SU-DHL-6 (cell line): ENCODE data around the gene CCDC110.

Source experiments
- EZH2phosphoT487 ChIP-seq: fragments of 200-600 bp; sonication (generic), shearing (Covaris generic); conservative IDR thresholded peaks from 2 replicates; pipeline ENCODE4 v1.6.1; 2018; ENCODE audit warnings: mild to moderate bottlenecking, antibody characterized with exemption, low read length, moderate library complexity, mixed read lengths
- TF ChIP-seq, protein P1 (sequence below): fragments of 200-600 bp; sonication (generic); IDR thresholded peaks from one replicate; pipeline ENCODE4 v1.5.1; 2017; ENCODE audit warnings: antibody characterized with exemption, mild to moderate bottlenecking, low read length, moderate library complexity; ENCODE audit not compliant: insufficient read depth, poor library complexity, severe bottlenecking

GRCh38 chr4:185502386-185502785 is 30.9 kb upstream of the CCDC110 start:
- TF ChIP-seq, protein P1, sequence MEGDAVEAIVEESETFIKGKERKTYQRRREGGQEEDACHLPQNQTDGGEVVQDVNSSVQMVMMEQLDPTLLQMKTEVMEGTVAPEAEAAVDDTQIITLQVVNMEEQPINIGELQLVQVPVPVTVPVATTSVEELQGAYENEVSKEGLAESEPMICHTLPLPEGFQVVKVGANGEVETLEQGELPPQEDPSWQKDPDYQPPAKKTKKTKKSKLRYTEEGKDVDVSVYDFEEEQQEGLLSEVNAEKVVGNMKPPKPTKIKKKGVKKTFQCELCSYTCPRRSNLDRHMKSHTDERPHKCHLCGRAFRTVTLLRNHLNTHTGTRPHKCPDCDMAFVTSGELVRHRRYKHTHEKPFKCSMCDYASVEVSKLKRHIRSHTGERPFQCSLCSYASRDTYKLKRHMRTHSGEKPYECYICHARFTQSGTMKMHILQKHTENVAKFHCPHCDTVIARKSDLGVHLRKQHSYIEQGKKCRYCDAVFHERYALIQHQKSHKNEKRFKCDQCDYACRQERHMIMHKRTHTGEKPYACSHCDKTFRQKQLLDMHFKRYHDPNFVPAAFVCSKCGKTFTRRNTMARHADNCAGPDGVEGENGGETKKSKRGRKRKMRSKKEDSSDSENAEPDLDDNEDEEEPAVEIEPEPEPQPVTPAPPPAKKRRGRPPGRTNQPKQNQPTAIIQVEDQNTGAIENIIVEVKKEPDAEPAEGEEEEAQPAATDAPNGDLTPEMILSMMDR, result no peak
- TF ChIP-seq EZH2phosphoT487, result no peak
